Neuronal stem cell (in vitro differentiated cells): ENCODE measurements around the gene GUCA1A.

Experiments
- DNase-seq: peaks from one replicate; pipeline ENCODE4 v3.0.0-alpha.2; 2013; ENCODE audit warnings: low spot score
- H2AFZ ChIP-seq: one replicate; pipeline ENCODE4 v1.6.1; 2013; ENCODE audit warnings: mild to moderate bottlenecking, low read length, inconsistent platforms
- H2AK5ac ChIP-seq: 2 replicates; pipeline ENCODE4 v1.6.1; 2013; ENCODE audit warnings: low read depth, mild to moderate bottlenecking, inconsistent platforms, low read length, moderate library complexity, mixed read lengths
- H2BK120ac ChIP-seq: 2 replicates; pipeline ENCODE4 v1.6.1; 2013; ENCODE audit warnings: low read depth, mild to moderate bottlenecking, inconsistent platforms, low read length, moderate library complexity, mixed read lengths
- H2BK12ac ChIP-seq: one replicate; pipeline ENCODE4 v1.6.1; 2013; ENCODE audit warnings: low read length, inconsistent platforms
- H2BK15ac ChIP-seq: 2 replicates; pipeline ENCODE4 v1.6.1; 2013; ENCODE audit warnings: mild to moderate bottlenecking, low read length, inconsistent platforms, mixed read lengths
- H2BK5ac ChIP-seq: one replicate; pipeline ENCODE4 v1.6.1; 2013; ENCODE audit warnings: inconsistent platforms, mild to moderate bottlenecking, low read length, moderate library complexity
- H3K14ac ChIP-seq: one replicate; pipeline ENCODE4 v1.6.1; 2013; ENCODE audit warnings: low read length, inconsistent platforms
- H3K18ac ChIP-seq: 2 replicates; pipeline ENCODE4 v1.6.1; 2013; ENCODE audit warnings: low read length, inconsistent platforms
- H3K23ac ChIP-seq: 2 replicates; pipeline ENCODE4 v1.6.1; 2013; ENCODE audit warnings: low read depth, mild to moderate bottlenecking, mixed read lengths, low read length, inconsistent platforms; ENCODE audit not compliant: poor library complexity
- H3K27ac ChIP-seq: replicated peaks from 3 replicates; pipeline ENCODE4 v1.5.1; 2013; ENCODE audit warnings: low read length, inconsistent platforms
- H3K27me3 ChIP-seq, 3 experiments: 2 replicates each; pipeline ENCODE4 v1.6.1; 2013; ENCODE audit warnings: low read length in 3 of 3, mild to moderate bottlenecking in 2 of 3, inconsistent platforms in 1 of 3, low read depth in 1 of 3, mixed read lengths in 1 of 3, moderate library complexity in 1 of 3; ENCODE audit not compliant: control insufficient read depth in 3 of 3, insufficient read depth in 3 of 3
- H3K36me3 ChIP-seq, 2 donors: replicated peaks in 1 of 2; 2 replicates each; pipeline ENCODE4 v1.6.1; 2013; ENCODE audit warnings: low read length in 2 of 2; ENCODE audit not compliant: control insufficient read depth in 2 of 2, insufficient read depth in 2 of 2
- H3K4ac ChIP-seq: 2 replicates; pipeline ENCODE4 v1.6.1; 2013; ENCODE audit warnings: inconsistent platforms, mild to moderate bottlenecking, low read length, moderate library complexity
- H3K4me1 ChIP-seq, 2 donors: 1 replicate in 1 of 2; 2 replicates in 1 of 2; pipeline ENCODE4 v1.6.1; 2013; ENCODE audit warnings: low read length in 2 of 2, low read depth in 1 of 2; ENCODE audit not compliant: control insufficient read depth in 2 of 2, insufficient read depth in 1 of 2
- H3K4me2 ChIP-seq: one replicate; pipeline ENCODE4 v1.6.1; 2013; ENCODE audit warnings: mild to moderate bottlenecking, low read length, inconsistent platforms; ENCODE audit not compliant: insufficient read depth, poor library complexity, severe bottlenecking
- H3K4me3 ChIP-seq, 2 donors: 2 replicates each; pipeline ENCODE4 v1.5.1; 2013; ENCODE audit warnings: low read length in 2 of 2, mild to moderate bottlenecking in 2 of 2, inconsistent platforms in 1 of 2, moderate library complexity in 1 of 2
- H3K79me1 ChIP-seq: one replicate; pipeline ENCODE4 v1.6.1; 2013; ENCODE audit warnings: low read depth, mild to moderate bottlenecking, inconsistent platforms, low read length, moderate library complexity
- H3K9ac ChIP-seq: one replicate; pipeline ENCODE4 v1.6.1; 2013; ENCODE audit warnings: mild to moderate bottlenecking, low read depth, low read length, inconsistent platforms; ENCODE audit not compliant: poor library complexity
- H3K9me3 ChIP-seq, 2 donors: replicated peaks in 1 of 2; 2 replicates each; pipeline versions ENCODE3 to v1.6.1; 2013; ENCODE audit warnings: low read length in 2 of 2, mild to moderate bottlenecking in 2 of 2, inconsistent platforms in 1 of 2, low read depth in 1 of 2, mixed read lengths in 1 of 2, moderate library complexity in 1 of 2; ENCODE audit not compliant: control insufficient read depth in 2 of 2, insufficient read depth in 1 of 2
- H4K8ac ChIP-seq: one replicate; pipeline ENCODE4 v1.6.1; 2013; ENCODE audit warnings: low read depth, mild to moderate bottlenecking, inconsistent platforms, low read length, moderate library complexity
- H4K91ac ChIP-seq: one replicate; pipeline ENCODE4 v1.6.1; 2013; ENCODE audit warnings: low read length, low read depth, mild to moderate bottlenecking, inconsistent platforms; ENCODE audit not compliant: poor library complexity
- WGBS, 2 donors: extraction: QIAGEN DNeasy Blood & Tissue Kit; methylation state at CpG; one replicate each; pipeline ENCODE4 v1.1.7; 2013; ENCODE audit warnings: missing lambda C conversion rate in 2 of 2, mixed read lengths in 1 of 2; ENCODE audit not compliant: insufficient read length in 2 of 2, insufficient replicate concordance in 1 of 2; ENCODE audit errors: extremely low coverage in 2 of 2; 5-methylcytosine and 5-hydroxymethylcytosine counted together

The GUCA1A gene

DNA sequence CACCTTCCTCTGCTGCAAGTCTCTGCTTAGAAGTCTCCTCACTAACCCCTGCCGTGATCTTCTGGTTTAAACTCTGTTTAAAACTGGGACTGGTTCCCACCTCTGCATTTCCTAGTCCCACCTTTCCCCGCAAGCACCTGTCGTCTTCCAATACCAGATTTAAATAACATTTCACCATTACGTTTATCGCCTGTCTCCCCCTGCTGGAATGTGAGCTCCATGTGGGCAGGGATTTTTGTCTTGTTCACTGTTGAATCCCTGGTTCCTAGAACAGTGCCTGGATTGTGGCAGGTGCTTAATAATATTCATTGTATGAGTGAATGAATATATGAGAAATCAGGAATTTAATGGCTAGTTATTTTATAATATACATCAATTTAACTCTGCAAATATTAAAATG lies 2.7 kb downstream of the GUCA1A start:
- H3K14ac ChIP-seq = no peak overlapping the region
- H2AK5ac ChIP-seq = no peak overlapping the region
- no peak overlapping the region for H2BK15ac ChIP-seq
- no peak overlapping the region for H2AFZ ChIP-seq
- no peak overlapping the region for H2BK5ac ChIP-seq
- no peaks in the 10 kb centered on the region for H3K36me3 ChIP-seq
- no peak overlapping the region for H4K91ac ChIP-seq
- H3K27me3 ChIP-seq = peaks cover 0 to 3% (median 0%) of the 10 kb centered on the region in 3 experiments
- H3K18ac ChIP-seq = no peak overlapping the region
- no peak for DNase-seq
- no peak overlapping the region for H3K23ac ChIP-seq
- no peak overlapping the region for H3K4me2 ChIP-seq
- no peaks in the 10 kb centered on the region for H3K9me3 ChIP-seq
- peaks cover 0 to 5% of the 10 kb centered on the region in 2 donors for H3K4me1 ChIP-seq
- H2BK120ac ChIP-seq = no peak overlapping the region
- H3K4ac ChIP-seq = no peak overlapping the region
- no peak overlapping the region for H2BK12ac ChIP-seq
- no peak overlapping the region for H4K8ac ChIP-seq
- H3K4me3 ChIP-seq = no peak overlapping the region
- no peak overlapping the region for H3K27ac ChIP-seq
- no peaks in the 10 kb centered on the region for H3K79me1 ChIP-seq
- no CpG with 5 or more reads among the region's 5 CpGs for WGBS, 2 donors
- no peak overlapping the region for H3K9ac ChIP-seq

DNA sequence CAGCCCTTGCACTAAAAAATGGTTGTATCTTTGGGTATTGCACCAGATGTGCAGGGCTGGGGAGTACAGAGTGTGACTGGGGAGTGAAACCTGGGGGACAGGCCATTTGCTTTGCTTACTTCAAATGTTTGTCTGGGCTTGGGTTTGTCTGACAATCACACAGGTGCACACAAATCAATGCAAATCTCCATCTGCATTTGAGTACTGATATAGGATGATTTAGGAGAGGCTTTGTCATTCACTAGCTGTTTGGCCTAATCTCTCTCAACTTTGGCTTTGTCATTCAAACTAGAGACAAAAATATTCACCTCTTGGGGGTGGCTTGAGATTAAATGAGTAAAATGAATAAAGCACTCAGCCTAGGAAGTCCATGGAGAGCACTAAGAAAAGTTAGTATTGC lies 3.8 kb downstream of the GUCA1A start:
- no peak overlapping the region for H3K18ac ChIP-seq
- H4K8ac ChIP-seq = no peak overlapping the region
- H3K27ac ChIP-seq = no peak overlapping the region
- no peak overlapping the region for H3K9ac ChIP-seq
- no peak overlapping the region for H4K91ac ChIP-seq
- H2AK5ac ChIP-seq = no peak overlapping the region
- no peak overlapping the region for H2AFZ ChIP-seq
- no peak overlapping the region for H2BK5ac ChIP-seq
- no peaks in the 10 kb centered on the region for H3K9me3 ChIP-seq
- H3K14ac ChIP-seq = no peak overlapping the region
- peaks cover 0 to 5% of the 10 kb centered on the region in 2 donors for H3K4me1 ChIP-seq
- no peak for DNase-seq
- no peak overlapping the region for H3K23ac ChIP-seq
- no peaks in the 10 kb centered on the region for H3K27me3 ChIP-seq
- no peaks in the 10 kb centered on the region for H3K79me1 ChIP-seq
- no peaks in the 10 kb centered on the region for H3K36me3 ChIP-seq
- no peak overlapping the region for H3K4ac ChIP-seq
- H2BK15ac ChIP-seq = no peak overlapping the region
- no peak overlapping the region for H3K4me3 ChIP-seq
- H2BK120ac ChIP-seq = no peak overlapping the region
- H3K4me2 ChIP-seq = no peak overlapping the region
- no peak overlapping the region for H2BK12ac ChIP-seq

DNA sequence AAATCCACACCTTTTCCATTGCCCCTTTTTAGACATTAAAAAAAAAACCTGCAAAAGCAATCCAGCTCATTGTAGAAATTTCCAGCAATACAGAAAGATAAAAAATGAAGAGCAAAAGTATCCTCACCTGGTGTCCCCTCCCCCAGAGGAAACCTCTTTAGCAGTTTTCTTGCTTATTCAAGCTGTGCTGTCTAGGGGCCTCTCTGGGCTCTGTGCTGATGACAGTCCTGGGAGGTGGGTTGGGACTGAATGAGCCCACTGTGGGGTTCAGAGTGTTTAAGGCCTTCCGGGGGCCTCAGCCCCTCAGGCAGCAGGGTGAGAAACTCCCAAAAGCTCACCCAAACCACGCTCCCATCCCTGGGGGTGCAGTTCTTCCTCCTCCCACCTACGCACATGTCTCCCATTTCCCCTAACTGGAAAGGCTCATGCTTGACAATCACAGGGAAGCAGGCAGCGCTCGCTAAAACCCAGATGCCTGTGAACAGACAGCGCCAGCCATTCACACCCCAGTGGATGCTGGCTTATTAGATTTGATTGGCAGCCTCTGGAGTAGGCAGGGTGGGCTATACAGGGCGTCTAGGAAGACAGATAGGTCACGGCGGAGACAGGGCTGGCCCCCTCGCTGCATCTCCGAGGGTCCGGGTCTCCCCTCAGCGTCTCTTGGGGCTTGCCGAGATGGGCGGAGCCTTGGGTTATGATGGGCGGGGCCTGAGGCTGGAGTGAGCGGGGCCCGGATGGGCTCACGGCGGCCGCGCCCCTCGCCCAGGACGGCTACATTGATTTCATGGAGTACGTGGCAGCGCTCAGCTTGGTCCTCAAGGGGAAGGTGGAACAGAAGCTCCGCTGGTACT lies 4.6 kb downstream of the GUCA1A start:
- Histone ChIP-seq H2BK5ac (no peak overlapping the region), H3K9ac (peak overlapping the region; percentile 7), H2BK120ac (no peak overlapping the region), H3K9me3 (no peaks in the 10 kb centered on the region), H2BK15ac (peak overlapping the region; percentile 9), H3K27ac (no peak overlapping the region), H3K4ac (no peak overlapping the region), H3K27me3 (no peaks in the 10 kb centered on the region), H3K4me2 (peak overlapping the region; percentile 72), H3K4me3 (peak overlapping the region; percentile 42 to 75), H3K14ac (no peak overlapping the region), H3K23ac (peak overlapping the region; percentile 57), H3K36me3 (no peaks in the 10 kb centered on the region), H4K91ac (no peak overlapping the region), H3K18ac (peak overlapping the region; percentile 81), H2BK12ac (no peak overlapping the region), H2AFZ (peak overlapping the region; percentile 92), H3K4me1 (peaks cover 0 to 5% of the 10 kb centered on the region in 2 donors), H3K79me1 (no peaks in the 10 kb centered on the region), H2AK5ac (no peak overlapping the region), H4K8ac (peak overlapping the region; percentile 57)
- no CpG with 5 or more reads among the region's 27 CpGs for WGBS, 2 donors
- DNase-seq = peak; percentile 59

DNA sequence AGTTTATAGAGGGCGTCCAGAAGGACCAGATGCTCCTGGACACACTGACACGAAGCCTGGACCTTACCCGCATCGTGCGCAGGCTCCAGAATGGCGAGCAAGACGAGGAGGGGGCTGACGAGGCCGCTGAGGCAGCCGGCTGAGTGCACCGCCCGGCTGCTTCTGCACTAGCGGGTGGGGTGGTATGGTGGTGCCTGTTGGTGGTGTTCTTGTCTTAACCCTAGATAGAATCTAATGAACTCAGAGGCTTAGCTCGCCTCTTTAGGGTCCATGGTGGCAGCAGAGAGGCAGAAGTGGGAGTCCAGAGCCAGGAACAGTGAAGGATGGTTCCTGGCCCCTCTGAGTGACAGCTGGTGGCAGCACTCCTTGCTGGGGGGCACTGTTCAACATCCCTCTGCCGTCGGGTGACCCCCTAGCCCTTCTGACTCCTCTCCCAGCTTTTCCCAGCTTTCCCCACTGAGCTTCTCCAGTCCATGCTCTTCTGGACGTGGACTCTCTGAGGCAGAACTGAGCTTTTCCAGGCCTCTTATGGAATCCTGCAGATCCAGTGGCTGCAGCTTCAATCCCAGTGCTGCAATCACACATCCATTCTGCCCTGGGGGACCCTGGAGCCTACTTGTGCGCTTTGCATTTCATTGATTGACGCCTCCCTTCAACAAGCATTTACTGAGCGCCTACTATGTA lies 6.2 kb downstream of the GUCA1A start:
- DNase-seq = no peak
- Histone ChIP-seq H2BK15ac (peak overlapping the region; percentile 63), H3K4ac (no peak overlapping the region), H3K27me3 (no peaks in the 10 kb centered on the region), H3K4me2 (no peak overlapping the region), H3K9me3 (no peaks in the 10 kb centered on the region), H3K4me1 (peaks cover 0 to 5% of the 10 kb centered on the region in 2 donors), H2BK5ac (peak overlapping the region; percentile 69), H3K23ac (no peak overlapping the region), H2AK5ac (no peak overlapping the region), H2BK120ac (no peak overlapping the region), H3K27ac (no peak overlapping the region), H3K79me1 (no peaks in the 10 kb centered on the region), H3K18ac (no peak overlapping the region), H4K8ac (peak overlapping the region; percentile 74), H2BK12ac (no peak overlapping the region), H3K14ac (no peak overlapping the region), H3K4me3 (no peak overlapping the region), H3K36me3 (no peaks in the 10 kb centered on the region), H4K91ac (peak overlapping the region; percentile 19), H2AFZ (no peak overlapping the region), H3K9ac (no peak overlapping the region)
- no CpG with 5 or more reads among the region's 20 CpGs for WGBS, 2 donors
